Measurements from ENCODE around the gene IGF2BP2.

IGF2BP2 gene

DNA sequence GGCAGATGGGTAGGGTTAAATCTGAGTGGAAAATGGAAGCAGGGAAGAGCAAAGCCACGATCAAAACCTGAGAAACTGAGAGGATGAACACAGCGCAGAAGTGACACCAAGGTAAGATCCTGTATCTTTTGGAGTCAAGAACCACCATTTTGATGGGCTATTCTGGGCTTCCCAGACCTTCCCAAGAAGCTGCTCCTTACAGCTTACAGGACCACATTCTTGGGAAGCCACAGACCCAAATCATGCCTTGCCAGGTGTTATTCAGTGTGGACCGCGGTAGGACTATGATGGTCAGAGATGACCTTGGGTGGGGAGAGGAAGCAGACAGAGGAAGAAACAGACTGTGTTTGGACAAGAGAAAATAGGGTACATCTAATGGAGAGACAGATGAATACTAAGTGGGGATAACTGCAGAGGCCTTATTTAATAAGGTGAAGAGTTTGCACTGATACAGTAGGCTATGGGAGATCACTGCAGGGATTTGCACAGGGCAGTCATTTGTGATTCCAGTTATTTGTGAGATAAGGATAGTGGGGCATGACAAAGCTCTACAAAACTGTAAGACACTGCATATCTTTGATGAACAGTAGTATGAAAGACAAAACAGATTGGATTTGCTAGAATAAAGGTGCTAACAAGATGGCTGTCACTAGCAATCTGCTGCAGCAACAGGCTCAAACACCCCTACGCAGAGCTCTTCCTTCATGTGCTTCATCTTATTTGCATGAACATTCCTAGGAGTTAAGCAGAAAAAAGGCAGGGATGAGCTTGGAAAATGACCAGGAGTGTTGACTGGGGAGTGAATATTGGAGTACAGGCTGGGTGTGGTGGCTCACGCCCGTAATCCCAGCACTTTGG is 105.9 kb downstream of the IGF2BP2 start:
- H3K4me3 ChIP-seq (ENCODE audit: low read depth, low read length), result no peak overlapping the region
- DNase-seq (ENCODE audit: low read depth), result no peak
- TF ChIP-seq, protein P1, sequence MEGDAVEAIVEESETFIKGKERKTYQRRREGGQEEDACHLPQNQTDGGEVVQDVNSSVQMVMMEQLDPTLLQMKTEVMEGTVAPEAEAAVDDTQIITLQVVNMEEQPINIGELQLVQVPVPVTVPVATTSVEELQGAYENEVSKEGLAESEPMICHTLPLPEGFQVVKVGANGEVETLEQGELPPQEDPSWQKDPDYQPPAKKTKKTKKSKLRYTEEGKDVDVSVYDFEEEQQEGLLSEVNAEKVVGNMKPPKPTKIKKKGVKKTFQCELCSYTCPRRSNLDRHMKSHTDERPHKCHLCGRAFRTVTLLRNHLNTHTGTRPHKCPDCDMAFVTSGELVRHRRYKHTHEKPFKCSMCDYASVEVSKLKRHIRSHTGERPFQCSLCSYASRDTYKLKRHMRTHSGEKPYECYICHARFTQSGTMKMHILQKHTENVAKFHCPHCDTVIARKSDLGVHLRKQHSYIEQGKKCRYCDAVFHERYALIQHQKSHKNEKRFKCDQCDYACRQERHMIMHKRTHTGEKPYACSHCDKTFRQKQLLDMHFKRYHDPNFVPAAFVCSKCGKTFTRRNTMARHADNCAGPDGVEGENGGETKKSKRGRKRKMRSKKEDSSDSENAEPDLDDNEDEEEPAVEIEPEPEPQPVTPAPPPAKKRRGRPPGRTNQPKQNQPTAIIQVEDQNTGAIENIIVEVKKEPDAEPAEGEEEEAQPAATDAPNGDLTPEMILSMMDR (IDR thresholded peaks at IDR 0.05; ENCODE audit: low read depth, low read length, missing control alignments), result no peak

DNA sequence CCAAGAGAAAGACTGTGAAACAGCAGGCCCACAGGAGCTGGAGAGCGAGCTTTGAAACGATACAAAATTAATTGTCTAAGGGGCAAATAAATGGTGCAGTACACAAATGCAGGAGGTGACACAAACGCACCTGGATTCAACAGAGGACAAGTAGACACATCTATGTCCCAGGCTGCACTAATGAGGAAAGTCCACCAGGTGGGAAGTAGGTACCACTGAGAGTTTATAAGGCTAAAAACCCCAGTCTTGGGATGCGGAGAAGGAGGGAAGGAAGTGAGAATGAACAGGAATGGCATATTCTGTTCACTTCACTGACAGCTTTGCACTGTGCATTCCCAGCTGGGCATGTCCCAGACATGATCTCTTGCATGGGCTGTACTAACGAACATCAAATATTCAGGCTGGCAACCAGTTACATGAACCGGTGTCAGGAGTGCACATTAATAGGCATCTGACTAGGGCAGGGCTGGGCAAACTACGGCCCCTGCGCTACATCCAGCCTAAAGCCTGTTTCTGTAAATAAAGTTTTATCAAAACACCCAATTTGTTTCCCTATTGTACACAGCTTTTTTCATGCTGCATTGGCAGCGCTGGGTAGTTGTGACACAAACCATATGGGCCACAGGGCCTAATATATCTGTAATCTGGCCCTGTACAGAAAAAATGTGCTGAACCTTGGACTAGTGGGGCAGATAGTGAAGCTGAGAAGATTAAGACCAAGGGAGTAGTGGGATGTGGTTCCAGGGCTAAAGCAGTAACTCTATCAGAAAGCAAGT is 107.0 kb downstream of the IGF2BP2 start:
- TF ChIP-seq, protein P1 (IDR thresholded peaks at IDR 0.05; ENCODE audit: low read depth, low read length, missing control alignments), result no peak
- DNase-seq (ENCODE audit: low read depth), result no peak
- H3K4me3 ChIP-seq (ENCODE audit: low read depth, low read length), result no peak overlapping the region

DNA sequence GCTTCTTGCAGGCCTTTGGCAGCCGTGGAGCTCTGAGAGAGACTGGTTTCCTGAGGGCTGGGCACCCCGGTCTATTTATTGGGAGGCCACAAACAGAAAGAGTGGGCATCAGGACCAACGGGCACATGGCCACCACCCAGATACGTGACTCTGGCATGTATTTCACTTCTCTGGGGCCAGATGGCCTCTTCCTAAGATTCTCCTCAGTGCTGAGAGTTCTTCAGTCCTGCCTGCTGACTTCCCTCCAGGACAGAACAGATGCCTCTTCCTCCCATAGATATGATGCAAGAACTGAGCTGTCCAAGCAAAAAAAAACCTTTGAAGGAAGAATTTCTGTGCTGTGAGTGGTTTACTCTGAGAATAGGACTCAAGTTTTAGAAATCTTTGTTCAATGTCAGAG is 107.7 kb downstream of the IGF2BP2 start:
- DNase-seq (ENCODE audit: low read depth), result no peak
- TF ChIP-seq, protein P1 (IDR thresholded peaks at IDR 0.05; ENCODE audit: low read depth, low read length, missing control alignments), result no peak
- no peak overlapping the region for H3K4me3 ChIP-seq (ENCODE audit: low read depth, low read length)

DNA sequence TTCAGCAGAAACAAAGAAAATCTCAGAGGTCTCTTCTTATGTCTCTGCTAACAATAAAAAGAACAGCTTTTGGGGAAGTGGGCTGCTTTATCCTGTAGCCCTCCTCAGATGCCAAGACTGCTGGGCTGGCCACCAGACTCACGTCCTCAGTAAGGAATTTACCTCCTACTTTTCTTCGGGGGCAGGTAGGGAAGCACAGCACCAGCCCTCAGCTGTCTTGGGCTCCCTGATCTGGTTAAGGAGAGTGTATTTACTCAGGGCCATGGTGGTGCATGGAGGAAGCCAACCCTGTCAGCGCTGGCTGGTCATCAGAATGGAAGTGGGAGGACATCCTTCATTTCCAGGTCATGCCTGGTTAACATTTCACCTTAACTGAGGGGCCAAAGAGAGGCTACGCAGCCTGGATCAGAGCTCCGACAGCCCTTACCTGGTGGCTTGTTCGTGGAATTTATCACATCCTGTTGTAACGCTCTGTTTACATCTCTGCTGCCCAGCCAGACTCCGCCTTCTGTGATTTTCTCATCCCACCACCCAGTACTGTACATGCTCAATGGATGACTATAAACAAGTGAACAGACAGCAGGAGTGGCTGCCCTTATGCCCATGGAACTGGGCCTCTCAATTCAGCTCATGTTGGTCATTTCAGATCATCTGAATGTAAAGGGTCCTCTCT is 108.3 kb downstream of the IGF2BP2 start:
- no peak overlapping the region for H3K4me3 ChIP-seq (ENCODE audit: low read depth, low read length)
- TF ChIP-seq, protein P1 (IDR thresholded peaks at IDR 0.05; ENCODE audit: low read depth, low read length, missing control alignments), result no peak
- DNase-seq (ENCODE audit: low read depth), result no peak

DNA sequence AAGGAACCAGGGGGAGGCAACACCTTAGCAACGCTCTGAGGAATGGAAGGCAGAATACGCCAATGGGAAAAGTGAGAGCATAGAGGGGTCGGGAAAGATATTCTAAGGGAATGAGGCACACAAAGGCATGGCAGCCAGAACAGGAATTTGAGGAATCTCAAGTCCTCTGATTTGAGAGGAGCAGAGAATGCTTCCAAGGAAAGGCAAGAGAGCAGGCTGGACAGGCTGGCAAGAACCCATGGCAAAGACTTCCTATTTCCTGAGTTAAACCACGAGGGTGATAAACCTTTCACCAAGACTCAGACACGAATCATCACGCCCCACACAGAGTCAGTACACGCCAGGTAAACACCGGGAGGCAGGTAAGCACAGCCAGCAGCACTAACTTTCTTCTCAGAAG is 109.8 kb downstream of the IGF2BP2 start:
- no peak for DNase-seq (ENCODE audit: low read depth)
- H3K4me3 ChIP-seq (ENCODE audit: low read depth, low read length), result no peak overlapping the region
- TF ChIP-seq, protein P1 (IDR thresholded peaks at IDR 0.05; ENCODE audit: low read depth, low read length, missing control alignments), result no peak

DNA sequence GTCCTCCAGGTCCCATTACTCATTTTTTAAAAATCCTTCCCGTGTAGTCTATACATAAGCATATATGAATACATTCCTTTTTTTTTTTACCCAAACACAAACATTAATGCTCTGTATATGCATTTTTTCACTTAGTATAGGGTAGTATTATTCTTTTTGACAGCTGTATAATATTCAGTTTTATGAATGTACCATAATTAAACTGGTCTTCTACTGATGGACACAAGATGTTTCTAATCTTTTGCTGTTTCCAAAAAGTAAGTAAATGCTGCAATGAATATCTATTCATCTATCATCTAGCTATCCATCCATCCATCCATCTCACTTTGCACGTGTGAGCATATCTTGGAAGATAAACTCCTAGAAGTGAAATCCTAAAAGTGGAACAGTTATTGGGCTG is 110.8 kb downstream of the IGF2BP2 start:
- TF ChIP-seq, protein P1 (IDR thresholded peaks at IDR 0.05; ENCODE audit: low read depth, low read length, missing control alignments), result no peak
- no peak for DNase-seq (ENCODE audit: low read depth)

More for the DNA sequence above, 110.8 kb downstream of the IGF2BP2 start:
- H3K4me3 ChIP-seq (ENCODE audit: low read depth, low read length), result no peak overlapping the region
